GM18502 (cell line): ENCODE results near the gene EMILIN2.
A peak's percentile ranks its signal among the peaks of the same experiment; 100 is the strongest.

ENCODE experiments used
- ATAC-seq: cut with Tn5 transposase; IDR thresholded peaks from one replicate; pipeline ENCODE4 v1.9.1; 2021; ENCODE audit warnings: mild to moderate bottlenecking; ENCODE audit not compliant: unreplicated experiment, poor library complexity

The EMILIN2 gene

DNA sequence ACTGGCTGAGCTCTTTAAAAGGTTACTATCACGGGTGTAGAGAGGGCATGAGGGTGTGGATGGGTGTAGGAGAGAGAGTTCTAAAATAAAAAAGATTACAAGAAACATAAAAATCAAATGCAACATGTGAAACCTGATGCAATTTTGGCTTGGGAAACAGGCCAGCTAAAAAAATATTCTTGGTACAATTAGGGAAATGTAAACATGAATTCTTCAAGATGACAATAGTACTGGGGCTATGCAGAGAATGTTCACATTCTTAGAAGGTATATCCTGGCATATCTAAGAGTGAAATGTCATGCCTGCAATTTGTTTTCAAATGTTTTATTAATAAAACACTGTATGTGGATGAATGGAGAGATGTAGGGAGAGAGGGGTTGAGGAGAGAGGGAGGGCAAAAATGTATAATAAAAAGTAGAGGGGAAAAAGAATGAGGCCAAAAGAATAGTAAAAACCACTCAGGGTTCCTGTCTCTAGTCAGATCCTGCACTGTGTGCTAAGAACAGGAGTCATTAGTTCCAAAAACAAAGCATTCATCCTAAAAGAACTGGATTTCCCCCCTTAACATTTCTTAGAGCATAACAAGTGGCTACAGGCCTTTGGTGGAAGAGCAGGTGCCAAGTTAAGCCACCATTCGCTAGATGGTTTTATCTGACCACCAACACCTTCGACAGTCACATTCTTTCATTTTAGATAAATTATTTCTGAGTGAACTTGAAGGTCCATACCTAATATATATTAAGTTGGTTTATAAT is 88.8 kb downstream of the EMILIN2 start:
- no peak for ATAC-seq

DNA sequence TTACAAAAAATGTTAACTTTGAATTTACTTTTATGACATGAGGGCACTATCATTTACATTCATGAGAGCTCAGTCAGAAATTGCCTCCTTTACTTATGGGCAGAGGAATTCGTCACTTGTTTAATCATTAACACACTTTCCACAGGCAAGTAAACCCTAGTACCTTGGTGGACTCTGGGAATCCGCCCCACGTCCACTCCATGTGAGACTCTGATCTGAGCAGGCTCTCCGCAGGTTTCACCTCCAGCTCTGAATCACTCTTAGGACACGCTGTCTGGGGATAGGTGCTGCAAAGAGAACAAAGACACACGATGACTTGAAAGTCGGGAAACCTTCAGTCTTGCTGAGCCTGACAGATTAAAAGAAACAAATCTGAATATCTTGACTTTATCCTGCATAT is 92.5 kb downstream of the EMILIN2 start:
- no peak for ATAC-seq

DNA sequence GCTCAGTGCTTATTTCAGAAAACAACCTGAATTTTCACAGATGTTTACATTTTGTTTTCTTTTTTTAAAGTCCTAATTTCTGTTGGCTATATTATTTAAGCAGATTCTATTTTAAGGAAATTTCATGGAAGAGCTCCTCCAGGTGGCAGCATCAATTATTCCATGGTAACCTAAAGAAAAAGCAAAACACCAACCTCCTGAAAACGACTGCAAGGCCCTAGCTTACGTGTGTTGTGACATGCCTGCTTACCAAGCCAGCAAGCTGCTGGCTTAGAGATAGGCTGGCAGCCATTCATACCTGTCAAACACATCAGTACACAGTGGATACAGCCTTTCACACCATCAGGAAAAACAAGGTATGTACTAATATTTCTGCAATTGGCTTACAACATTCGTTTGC is 101.2 kb downstream of the EMILIN2 start:
- no peak for ATAC-seq

DNA sequence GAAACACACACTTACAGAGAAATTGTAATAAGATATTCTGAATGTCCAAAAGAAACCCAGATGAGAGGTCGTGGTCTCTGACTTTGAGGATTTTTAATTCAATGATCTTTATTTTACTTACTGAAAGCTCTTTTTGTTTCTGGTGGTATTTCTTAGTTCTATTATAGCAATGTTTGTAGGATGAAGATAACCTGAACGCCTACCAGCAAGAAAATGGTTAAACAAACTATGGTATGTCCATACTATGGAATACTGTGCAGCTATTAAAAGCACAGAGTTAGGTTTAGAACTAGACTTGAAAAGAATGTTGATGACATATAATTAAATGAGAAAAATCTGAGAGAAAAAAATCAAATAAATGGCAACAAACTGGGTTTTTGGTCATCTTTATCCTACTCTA is 105.8 kb downstream of the EMILIN2 start:
- no peak for ATAC-seq

DNA sequence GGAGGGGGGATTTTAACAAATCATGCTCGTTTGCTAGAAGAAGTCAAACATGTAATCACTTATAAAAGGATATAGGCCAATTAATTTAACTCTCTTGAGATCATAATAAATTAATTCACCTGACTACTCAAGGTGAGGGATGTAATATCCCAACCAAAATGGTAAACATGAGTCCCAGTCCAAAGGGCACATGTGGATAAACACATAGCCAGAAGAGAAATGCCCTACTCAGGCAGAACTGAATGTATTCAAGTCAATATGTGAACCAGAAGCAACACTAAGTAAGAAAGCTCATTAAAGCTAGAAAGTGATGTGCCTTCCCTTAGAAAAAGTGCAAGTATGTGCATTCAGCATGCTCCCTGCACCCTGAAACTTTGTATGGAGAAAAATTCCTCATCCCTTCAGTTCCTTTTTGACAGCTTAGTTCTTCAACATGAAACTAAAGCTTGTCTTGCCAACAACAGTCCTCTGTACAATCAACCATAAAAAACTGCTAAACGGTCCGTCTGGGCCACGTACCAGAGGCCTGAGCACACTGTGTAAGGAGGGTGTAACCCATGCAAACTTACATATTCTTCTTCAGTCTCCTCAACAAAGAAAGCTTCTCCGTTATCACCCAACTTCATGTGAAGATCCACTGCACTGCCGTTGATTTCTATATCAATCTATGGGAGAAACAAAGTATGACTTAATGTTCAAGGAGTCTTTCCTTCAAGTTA is 107.3 kb downstream of the EMILIN2 start:
- no peak for ATAC-seq

DNA sequence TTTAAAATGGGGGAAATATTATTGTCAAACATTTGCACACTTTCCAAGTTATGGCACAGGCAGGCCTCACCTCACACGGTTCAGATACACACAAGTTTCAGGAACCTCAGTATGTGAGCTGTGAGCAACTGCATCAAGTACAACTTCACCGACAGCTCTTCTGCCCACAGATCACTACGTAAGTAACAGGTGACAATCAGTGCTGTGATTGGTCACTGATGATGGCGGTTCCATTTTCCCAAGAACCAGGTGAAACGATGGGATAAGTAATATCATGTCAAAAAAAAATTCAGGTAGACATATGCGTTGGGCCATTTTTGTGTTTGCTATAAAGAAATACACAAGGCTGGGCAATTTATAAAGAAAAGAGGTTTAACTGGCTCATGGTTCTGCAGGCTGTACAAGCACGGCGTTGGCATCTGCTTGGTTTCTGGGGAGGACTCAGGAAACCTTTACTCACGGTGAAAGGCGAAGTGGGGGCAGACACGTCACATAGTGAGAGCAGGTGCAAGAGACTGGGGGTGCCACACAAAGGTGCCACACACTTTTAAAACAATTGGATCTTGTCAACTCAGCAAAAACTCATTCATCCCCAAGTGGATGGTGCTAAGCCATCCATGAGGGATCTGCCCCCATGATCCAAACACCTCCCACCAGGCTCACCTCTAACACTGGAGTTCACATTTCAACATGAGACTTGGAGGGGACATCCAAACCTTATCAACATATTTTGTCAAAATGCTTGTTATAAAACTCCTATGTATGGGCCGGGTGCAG is 108.3 kb downstream of the EMILIN2 start:
- no peak for ATAC-seq

DNA sequence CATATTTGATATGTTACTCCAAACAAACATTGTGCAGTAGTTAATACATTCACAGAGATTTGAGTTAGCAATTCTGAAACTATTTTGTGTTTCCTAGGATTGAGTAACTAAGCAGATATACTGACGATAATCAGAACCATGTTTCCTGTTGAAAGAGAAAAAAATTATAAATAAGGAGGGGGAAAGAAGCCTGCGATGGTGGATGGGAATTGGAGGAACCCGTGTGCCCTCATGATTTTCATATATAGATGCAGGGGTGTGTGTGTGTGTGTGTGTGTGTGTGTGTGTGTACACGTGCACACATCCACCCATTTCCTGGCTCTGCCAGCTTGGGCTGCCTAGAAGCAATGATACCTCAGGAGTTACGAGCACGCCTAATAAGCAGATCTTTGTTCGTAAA is 109.2 kb downstream of the EMILIN2 start:
- ATAC-seq: no peak

DNA sequence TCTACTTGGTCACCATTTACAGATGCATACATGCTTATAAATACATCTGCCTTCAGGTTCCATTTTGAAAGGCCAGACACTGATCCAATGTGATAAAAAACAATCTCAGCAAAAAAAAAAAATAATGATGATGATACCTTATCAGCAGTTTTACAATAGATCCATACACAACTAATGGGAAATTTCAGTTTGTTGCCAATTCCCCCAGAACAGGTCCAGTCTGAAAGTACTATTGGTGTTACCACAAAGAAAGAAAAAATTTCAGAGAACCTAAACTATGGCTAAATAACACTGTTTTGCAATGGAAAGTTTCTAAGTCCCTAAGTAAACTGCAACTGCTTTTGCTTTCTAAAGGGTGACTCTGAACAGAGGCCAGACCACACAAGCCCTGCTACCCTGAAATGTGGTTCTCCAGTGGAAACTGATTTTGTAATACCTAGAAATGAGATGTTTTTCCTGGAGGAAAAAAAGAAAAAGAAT is 112.1 kb downstream of the EMILIN2 start:
- peak; percentile 44 for ATAC-seq

DNA sequence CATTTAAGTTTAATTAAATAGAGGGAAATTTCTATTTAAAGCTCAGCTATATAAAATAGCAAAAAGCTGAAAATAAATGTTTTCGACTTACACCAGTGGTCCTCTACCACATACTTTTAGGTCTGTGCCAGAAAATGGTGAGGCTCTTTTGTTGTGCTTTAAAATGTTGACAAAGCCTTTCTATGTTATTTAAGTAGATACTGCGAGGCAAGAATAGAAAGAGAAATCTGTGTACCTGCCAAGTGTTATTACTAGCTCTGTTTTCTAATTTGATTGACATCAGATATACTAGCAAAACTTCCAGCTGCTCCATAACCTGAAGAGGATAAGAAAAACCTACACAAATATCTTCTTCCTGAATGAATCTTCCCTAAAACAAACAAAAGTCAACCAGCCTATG is 112.5 kb downstream of the EMILIN2 start:
- no peak for ATAC-seq

DNA sequence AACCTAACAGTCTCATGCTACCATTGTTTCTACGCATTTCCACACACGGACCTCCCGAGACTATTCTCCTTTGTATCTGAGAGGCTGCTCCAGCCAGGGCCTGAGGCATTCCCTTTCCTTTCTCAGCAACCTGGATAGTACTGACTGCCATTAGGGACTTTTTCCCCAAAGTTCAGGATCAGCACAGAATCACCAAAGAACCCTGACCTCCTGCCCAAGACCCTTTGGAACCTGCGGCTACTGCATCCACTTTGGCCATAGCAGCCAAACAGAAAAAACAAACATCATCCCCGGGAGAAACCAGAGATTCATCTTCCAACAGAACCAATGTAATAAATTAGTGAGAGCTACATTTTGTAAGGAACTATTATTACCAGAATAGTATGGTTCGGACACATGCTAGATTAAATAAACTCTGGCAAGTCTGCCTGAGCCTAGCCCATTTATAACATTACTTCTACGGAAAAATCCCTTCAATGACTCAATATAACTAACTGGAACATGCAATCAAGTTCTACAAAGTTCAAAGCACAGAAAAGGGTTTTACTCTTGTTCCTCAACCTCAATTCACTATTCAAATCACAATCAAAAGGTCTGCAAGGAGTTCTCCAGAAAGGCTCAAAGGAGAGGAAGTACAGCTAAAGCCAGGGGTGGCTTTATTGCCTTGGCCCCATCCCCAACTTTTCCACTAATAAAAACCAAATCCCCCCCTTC is 114.3 kb downstream of the EMILIN2 start:
- no peak for ATAC-seq

DNA sequence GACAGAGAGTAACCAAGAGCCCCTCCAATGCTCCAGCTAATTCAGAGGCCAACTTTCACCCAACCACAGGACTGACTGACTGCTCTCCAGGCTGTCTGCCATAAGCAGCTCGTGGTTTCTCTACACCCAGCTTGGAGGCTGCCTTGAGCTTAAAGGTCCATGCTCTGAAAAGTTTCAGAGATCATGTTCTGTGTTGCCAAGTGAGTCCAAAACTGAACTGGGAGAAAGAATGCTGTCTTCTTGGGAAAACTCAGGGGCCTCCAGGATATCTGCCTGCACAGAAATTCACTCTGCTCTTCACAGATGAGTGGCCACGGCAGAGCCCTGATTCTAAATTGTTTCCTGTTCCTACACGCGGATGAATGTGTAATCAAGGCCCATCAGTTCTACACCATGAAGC is 115.0 kb downstream of the EMILIN2 start:
- peak; percentile 31 for ATAC-seq

DNA sequence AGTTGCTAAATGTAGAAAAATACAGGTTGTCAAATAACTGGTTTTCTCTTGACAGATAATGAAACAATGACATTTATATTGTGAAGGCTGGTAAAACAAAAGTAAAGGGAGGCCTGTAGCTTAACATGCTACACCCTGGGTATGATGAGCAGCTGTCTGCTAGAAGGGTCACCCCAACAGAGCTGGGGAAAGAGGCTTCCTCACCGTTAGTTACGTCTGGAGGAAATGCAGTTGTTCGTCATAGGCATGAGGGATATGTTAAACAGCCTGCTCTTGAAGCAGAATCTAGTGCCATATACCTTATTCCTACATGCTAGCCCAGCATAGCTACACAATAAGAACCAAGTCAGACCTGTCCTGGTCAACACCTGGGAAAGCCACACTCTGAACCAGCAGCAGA is 116.2 kb downstream of the EMILIN2 start:
- no peak for ATAC-seq

DNA sequence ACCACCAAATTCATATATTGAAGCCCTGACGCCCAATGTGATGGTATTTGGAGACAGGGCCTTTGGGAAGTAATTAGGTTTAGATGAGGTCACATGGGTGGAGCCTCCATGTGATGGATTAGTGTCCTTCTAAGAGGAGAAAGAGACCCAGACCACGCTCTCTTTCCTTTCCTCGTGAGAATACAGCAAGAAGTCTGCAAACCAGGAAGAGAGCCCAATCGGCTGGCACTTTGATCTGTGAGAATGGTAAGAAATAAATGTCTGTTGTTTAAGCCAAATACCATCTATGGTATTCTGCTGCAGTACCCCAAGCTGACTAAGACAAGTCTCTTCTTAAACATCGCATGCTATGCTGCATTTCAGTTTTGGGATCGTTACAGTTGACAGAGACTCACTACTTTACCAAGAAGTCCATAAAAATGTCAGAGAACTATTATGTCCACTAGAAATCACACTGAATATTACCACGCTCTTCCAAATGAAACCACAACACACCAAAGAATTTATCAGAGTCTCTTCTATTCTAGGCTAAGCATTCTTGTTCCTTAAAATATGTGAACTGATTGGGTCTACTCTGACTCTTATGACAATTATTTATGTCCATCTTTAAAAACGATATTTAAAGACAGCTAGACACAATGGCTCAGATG is 117.7 kb downstream of the EMILIN2 start:
- no peak for ATAC-seq
